T-cell (primary cell): ENCODE results near the gene CCDC90B. TPM values are rescaled to one million over a fixed set of nuclear protein-coding genes. Genes with fewer than 3 reads are reported as not detected.
"Not testable (repeated sequence)": the region's sequence is repeated elsewhere in the genome, so short reads cannot be mapped to it uniquely, and the experiment has no call there.

Experiments
- ATAC-seq, 4 experiments: fragments of 200-7000 bp in 3 of 4; fragments of 150-1000 bp in 1 of 4; cut with Tn5 transposase; replicated peaks in 1 of 4; 1 replicate in 3 of 4; 2 replicates in 1 of 4; pipeline ENCODE4 v1.10.0; 2021; ENCODE audit warnings: moderate library complexity in 3 of 4, mild to moderate bottlenecking in 2 of 4, moderate number of reproducible peaks in 1 of 4
- CTCF ChIA-PET, 2 donors: fragments of 300-600 bp; sonication (Branson Sonifier 250); formaldehyde crosslinking; loops; one replicate each; lab custom pipeline; 2022; ENCODE audit warnings: antibody characterized with exemption in 2 of 2; lab: Charles Lee
- POLR2A ChIA-PET, 2 donors: fragments of 300-600 bp; sonication (Branson Sonifier 250); formaldehyde crosslinking; loops; one replicate each; lab custom pipeline; 2022; ENCODE audit warnings: antibody characterized with exemption in 2 of 2; lab: Charles Lee
- DNase-seq, 35 experiments: peaks; one replicate each; pipeline versions ENCODE4 v3.0.0 to v3.0.0-alpha.2; 2013 to 2023
- H3K27ac ChIP-seq: one replicate; pipeline ENCODE4 v1.5.1; 2013; ENCODE audit warnings: low read length
- H3K27me3 ChIP-seq, 2 experiments: replicated peaks in 1 of 2; 1 replicate in 1 of 2; 2 replicates in 1 of 2; pipeline versions ENCODE4 v1.6.1 to v1.7.0; 2013; ENCODE audit warnings: low read length in 1 of 2, mixed read lengths in 1 of 2; ENCODE audit not compliant: control insufficient read depth in 2 of 2, insufficient read depth in 2 of 2; ENCODE audit errors: extremely low read depth in 1 of 2
- H3K36me3 ChIP-seq, 2 donors: 1 replicate in 1 of 2; 2 replicates in 1 of 2; pipeline versions ENCODE4 v1.6.1 to v1.7.0; 2013; ENCODE audit warnings: low read length in 1 of 2; ENCODE audit not compliant: control insufficient read depth in 2 of 2, insufficient read depth in 1 of 2; ENCODE audit errors: extremely low read depth in 1 of 2
- H3K4me1 ChIP-seq, 2 experiments: 1 replicate in 1 of 2; 2 replicates in 1 of 2; pipeline versions ENCODE4 v1.6.1 to v1.7.0; 2013; ENCODE audit warnings: low read length in 2 of 2, mixed read lengths in 1 of 2; ENCODE audit not compliant: insufficient read depth in 2 of 2, control insufficient read depth in 1 of 2; ENCODE audit errors: extremely low read depth in 1 of 2
- H3K4me3 ChIP-seq, 2 donors: 1 replicate in 1 of 2; 2 replicates in 1 of 2; pipeline versions ENCODE4 v1.5.1 to v1.7.0; 2013; ENCODE audit warnings: mild to moderate bottlenecking in 2 of 2, low read length in 1 of 2, moderate library complexity in 1 of 2; ENCODE audit not compliant: control insufficient read depth in 1 of 2; ENCODE audit errors: extremely low read depth in 1 of 2
- H3K9me3 ChIP-seq: 2 replicates; pipeline ENCODE4 v1.7.0; 2013
- H3K27ac Mint-ChIP-seq, 2 donors: one replicate each; pipeline ENCODE4 v1.8.0; 2020 to 2021; ENCODE audit warnings: mild to moderate bottlenecking in 2 of 2, mixed read lengths in 2 of 2
- H3K27me3 Mint-ChIP-seq, 2 donors: one replicate each; pipeline ENCODE4 v1.8.0; 2021 to 2022; ENCODE audit warnings: mixed read lengths in 2 of 2
- H3K36me3 Mint-ChIP-seq: one replicate; pipeline ENCODE4 v1.8.0; 2021; ENCODE audit warnings: mixed read lengths
- H3K4me1 Mint-ChIP-seq, 3 donors: one replicate each; pipeline ENCODE4 v1.8.0; 2020 to 2022; ENCODE audit warnings: mixed read lengths in 3 of 3, mild to moderate bottlenecking in 1 of 3
- H3K4me3 Mint-ChIP-seq, 3 donors: one replicate each; pipeline ENCODE4 v1.8.0; 2020 to 2022; ENCODE audit warnings: mild to moderate bottlenecking in 3 of 3, mixed read lengths in 3 of 3, moderate library complexity in 3 of 3
- H3K9me3 Mint-ChIP-seq, 3 donors: one replicate each; pipeline ENCODE4 v1.8.0; 2020 to 2022; ENCODE audit warnings: mixed read lengths in 3 of 3
- WGBS: methylation state at CpG from one replicate; pipeline ENCODE4 v1.1.5; 2013; ENCODE audit warnings: missing lambda C conversion rate; ENCODE audit not compliant: insufficient coverage; 5-methylcytosine and 5-hydroxymethylcytosine counted together
- total RNA-seq, 35 experiments: library from RNA in 6 of 35; stranded (reverse) in 6 of 35; fragments of 120-200 nt in 1 of 35; gene quantifications; one replicate each; pipeline versions ENCODE4 v1.2.1 to v1.2.4 and lab custom pipeline; 2013 to 2026

The CCDC90B gene
- total RNA-seq, 5 donors from 2014 or later (not counting 1 experiment from before 2014, with no cell fraction given), result 24.3 to 34.4 (median 30.8) TPM

DNA sequence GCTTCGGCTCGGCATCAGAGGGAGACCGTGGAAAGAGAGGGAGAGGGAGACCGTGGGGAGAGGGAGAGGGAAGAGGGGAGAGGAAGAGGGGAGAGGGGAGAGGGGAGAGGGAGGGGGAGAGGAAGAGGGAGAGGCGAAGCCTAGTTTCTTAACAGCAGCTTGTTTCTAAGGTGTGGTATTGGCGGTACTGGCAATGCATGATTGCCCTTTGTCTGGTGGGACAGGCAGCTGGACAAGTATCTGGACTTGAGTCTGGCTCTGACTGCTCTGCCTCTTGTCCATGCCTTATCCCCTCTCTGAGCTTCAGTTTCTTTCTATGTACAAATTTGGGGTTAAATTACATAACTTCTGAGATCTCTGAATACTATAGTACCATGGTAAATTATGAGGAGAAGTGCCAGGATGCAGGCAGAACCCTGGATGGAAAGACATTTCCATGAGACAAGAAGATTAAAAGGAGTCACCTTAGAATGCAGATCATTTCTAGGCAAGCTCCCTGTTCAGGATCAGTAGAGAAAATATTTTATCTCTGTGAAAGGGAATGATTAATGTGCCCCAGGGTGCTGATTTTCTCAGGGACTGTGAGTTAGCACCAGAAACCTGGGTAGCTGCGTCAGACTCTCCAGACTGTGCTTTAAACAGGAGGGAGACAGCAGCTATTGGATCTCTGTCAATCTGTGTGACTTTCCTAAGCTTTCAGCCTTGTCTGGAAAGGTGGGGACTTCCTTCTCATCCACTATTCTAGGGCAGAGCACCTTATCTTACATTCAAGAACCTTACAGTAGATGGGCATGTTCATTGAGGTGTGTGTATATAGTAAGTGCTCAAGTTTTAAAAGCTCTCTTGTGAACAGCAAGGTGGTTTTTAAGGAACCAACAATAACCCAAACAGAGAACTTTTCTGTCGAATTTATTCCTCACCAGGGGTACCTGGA, 31.9 kb upstream of the CCDC90B start:
- POLR2A ChIA-PET, result no interaction called here
- H3K36me3 Mint-ChIP-seq, result no peaks in the 10 kb centered on the region
- Histone ChIP-seq H3K4me3 (no peak overlapping the region), H3K4me1 (no peaks in the 10 kb centered on the region), H3K9me3 (no peaks in the 10 kb centered on the region), H3K27me3 (no peaks in the 10 kb centered on the region), H3K27ac (no peak overlapping the region), H3K36me3 (no peaks in the 10 kb centered on the region)
- H3K27me3 Mint-ChIP-seq, result peaks cover 2 to 19% of the 10 kb centered on the region in 2 donors
- no peaks in the 10 kb centered on the region for H3K9me3 Mint-ChIP-seq
- WGBS, result 93% methylated on average over 2 of the region's 8 CpGs
- CTCF ChIA-PET, result no interaction called here
- no peak overlapping the region for H3K4me3 Mint-ChIP-seq
- DNase-seq, result no peak
- no peaks in the 10 kb centered on the region for H3K4me1 Mint-ChIP-seq
- no peak for ATAC-seq
- no peak overlapping the region for H3K27ac Mint-ChIP-seq

DNA sequence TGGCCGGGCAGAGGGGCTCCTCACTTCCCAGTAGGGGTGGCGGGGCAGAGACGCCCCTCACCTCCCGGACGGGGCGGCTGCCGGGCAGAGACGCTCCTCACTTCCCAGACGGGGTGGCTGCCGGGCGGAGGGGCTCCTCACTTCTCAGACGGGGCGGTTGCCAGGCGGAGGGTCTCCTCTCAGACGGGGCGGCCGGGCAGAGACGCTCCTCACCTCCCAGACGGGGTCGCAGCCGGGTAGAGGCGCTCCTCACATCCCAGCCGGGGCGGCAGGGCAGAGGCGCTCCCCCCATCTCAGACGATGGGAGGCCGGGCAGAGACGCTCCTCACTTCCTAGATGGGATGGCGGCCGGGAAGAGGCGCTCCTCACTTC, 30.7 kb upstream of the CCDC90B start:
- peaks cover 3 to 15% of the 10 kb centered on the region in 2 donors for H3K27me3 Mint-ChIP-seq
- H3K27ac Mint-ChIP-seq, DNase-seq, H3K36me3 ChIP-seq, H3K4me1 Mint-ChIP-seq, POLR2A ChIA-PET, H3K9me3 ChIP-seq, H3K4me1 ChIP-seq, H3K36me3 Mint-ChIP-seq, H3K4me3 ChIP-seq, H3K27me3 ChIP-seq, H3K4me3 Mint-ChIP-seq, ATAC-seq, H3K27ac ChIP-seq, CTCF ChIA-PET, H3K9me3 Mint-ChIP-seq: not testable (repeated sequence)
- 97% methylated on average over 7 of the region's 31 CpGs for WGBS

DNA sequence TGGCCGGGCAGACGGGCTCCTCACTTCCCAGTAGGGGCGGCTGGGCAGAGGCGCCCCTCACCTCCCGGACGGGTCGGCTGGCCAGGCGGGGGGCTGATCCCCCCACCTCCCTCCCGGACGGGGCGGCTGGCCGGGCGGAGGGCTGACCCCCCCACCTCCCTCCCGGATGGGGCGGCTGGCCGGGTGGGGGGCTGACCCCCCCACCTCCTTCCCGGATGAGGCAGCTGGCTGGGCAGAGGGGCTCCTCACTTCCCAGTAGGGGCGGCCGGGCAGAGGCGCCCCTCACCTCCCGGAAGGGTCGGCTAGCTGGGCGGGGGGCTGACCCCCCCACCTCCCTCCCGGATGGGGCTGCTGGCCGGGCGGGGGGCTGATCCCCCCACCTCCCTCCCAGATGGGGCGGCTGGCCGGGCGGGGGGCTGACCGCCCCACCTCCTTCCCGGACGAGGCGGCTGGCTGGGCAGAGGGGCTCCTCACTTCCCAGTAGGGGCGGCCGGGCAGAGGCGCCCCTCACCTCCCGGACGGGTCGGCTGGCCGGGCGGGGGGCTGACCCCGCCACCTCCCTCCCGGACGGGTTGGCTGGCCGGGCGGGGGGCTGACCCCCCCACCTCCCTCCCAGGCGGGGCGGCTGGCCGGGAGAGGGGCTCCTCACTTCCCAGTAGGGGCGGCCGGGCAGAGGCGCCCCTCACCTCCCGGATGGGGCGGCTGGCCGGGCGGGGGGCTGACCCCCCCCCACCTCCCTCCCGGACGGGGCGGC, 30.2 kb upstream of the CCDC90B start:
- H3K9me3 Mint-ChIP-seq, H3K36me3 ChIP-seq, H3K36me3 Mint-ChIP-seq, POLR2A ChIA-PET, H3K4me1 Mint-ChIP-seq, H3K4me3 ChIP-seq, H3K9me3 ChIP-seq, H3K27ac ChIP-seq, ATAC-seq, H3K27ac Mint-ChIP-seq, CTCF ChIA-PET, H3K27me3 ChIP-seq, H3K4me1 ChIP-seq, H3K4me3 Mint-ChIP-seq, DNase-seq: not testable (repeated sequence)
- 96% methylated on average over 8 of the region's 59 CpGs for WGBS
- H3K27me3 Mint-ChIP-seq, result peaks cover 7 to 16% of the 10 kb centered on the region in 2 donors

DNA sequence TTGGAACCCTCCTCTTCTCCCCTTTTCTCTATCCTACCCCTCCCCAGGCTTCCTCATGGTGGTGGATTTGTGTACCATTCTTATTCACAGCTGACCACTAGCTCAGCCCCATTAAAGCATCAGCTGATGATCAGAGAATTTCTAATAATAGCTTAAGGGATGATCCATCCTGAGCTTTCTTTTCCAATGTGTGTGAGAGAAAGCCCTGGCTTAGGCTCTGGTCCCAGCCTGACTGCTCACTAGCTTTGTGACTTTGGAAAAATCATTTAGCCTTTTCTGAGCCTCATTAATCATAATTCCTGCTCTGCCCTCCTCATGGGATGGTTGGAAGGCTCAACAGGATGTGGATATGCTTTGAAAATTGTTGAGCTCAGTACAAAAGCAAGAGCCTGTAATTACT, 26.3 kb upstream of the CCDC90B start:
- no peak overlapping the region for H3K27ac ChIP-seq
- Mint-ChIP-seq H3K4me1 (no peaks in the 10 kb centered on the region), H3K36me3 (peaks cover 2% of the 10 kb centered on the region), H3K4me3 (no peak overlapping the region), H3K9me3 (no peaks in the 10 kb centered on the region), H3K27me3 (peaks cover 15 to 20% of the 10 kb centered on the region in 2 donors), H3K27ac (no peak overlapping the region)
- peaks cover 0 to 2% of the 10 kb centered on the region in 2 experiments for H3K27me3 ChIP-seq
- no peaks in the 10 kb centered on the region for H3K9me3 ChIP-seq
- no peaks in the 10 kb centered on the region for H3K4me1 ChIP-seq
- H3K36me3 ChIP-seq, result no peaks in the 10 kb centered on the region
- no peak for ATAC-seq
- no peak for DNase-seq
- ChIA-PET CTCF (interaction anchor here in 1 of 2 donors (1.4 kb wide), 1 partner anchor 63 kb away, joined by 4 read pairs; no protein-coding TSS in a partner anchor), POLR2A (no interaction called here)
- H3K4me3 ChIP-seq, result no peak overlapping the region

DNA sequence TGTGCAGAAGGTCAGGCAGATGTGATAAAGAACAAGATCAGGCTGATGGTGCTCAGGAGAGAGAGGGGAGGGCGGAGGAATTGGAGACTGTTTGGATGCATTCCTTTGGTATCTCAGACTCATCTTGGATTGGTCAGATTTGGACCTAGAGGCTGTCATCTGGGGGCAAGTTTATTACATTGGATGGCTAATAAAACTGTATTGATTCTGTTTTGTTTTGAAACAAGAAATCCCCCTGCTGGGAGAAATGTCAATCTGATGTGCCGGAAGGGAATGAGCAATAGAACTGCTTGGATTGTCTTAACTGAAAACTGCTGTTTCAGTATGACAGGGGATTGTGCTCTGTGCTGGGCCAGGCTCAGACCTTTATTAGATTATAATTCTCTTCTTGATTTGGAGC, 25.5 kb upstream of the CCDC90B start:
- H3K36me3 ChIP-seq, result no peaks in the 10 kb centered on the region
- WGBS, result 86% methylated on average over 1 of the region's 2 CpGs
- DNase-seq (no peak), ATAC-seq (no peak)
- H3K4me1 ChIP-seq, result no peaks in the 10 kb centered on the region
- Mint-ChIP-seq H3K4me1 (no peaks in the 10 kb centered on the region), H3K27me3 (peaks cover 15 to 20% of the 10 kb centered on the region in 2 donors), H3K36me3 (peaks cover 2% of the 10 kb centered on the region), H3K4me3 (no peak overlapping the region), H3K9me3 (no peaks in the 10 kb centered on the region), H3K27ac (no peak overlapping the region)
- CTCF ChIA-PET, result interaction anchor here in 1 of 2 donors (0.6 kb wide), 1 partner anchor 58 kb away, joined by 4 read pairs; no protein-coding TSS in a partner anchor
- no peak overlapping the region for H3K4me3 ChIP-seq
- H3K27ac ChIP-seq, result no peak overlapping the region
- POLR2A ChIA-PET, result no interaction called here
- H3K9me3 ChIP-seq, result no peaks in the 10 kb centered on the region
- peaks cover 0 to 2% of the 10 kb centered on the region in 2 experiments for H3K27me3 ChIP-seq

DNA sequence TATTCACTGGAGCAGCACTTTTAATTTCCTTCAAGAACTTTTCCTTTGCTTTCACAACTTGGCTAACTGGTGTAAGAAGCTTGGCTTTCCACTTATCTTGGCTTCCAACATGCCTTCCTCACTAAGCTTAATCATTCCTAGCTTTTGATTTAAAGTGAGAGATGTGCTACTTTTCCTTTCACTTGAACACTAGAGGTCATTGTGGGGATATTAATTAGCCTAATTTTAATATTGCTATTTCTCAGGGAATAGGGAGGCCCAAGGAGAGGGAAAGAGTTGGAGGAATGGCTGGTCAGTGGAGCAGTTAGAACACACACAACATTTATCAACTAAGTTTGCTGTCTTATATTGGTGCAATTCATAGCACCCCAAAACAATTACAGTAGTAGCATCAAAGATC, 24.6 kb upstream of the CCDC90B start:
- no peak overlapping the region for H3K27ac ChIP-seq
- Mint-ChIP-seq H3K4me3 (no peak overlapping the region), H3K36me3 (peaks cover 2% of the 10 kb centered on the region), H3K9me3 (no peaks in the 10 kb centered on the region), H3K4me1 (no peaks in the 10 kb centered on the region), H3K27ac (no peak overlapping the region), H3K27me3 (peaks cover 15 to 20% of the 10 kb centered on the region in 2 donors)
- peaks cover 0 to 2% of the 10 kb centered on the region in 2 experiments for H3K27me3 ChIP-seq
- no peaks in the 10 kb centered on the region for H3K4me1 ChIP-seq
- CTCF ChIA-PET, result no interaction called here
- no peak overlapping the region for H3K4me3 ChIP-seq
- ATAC-seq (no peak), DNase-seq (no peak)
- POLR2A ChIA-PET, result no interaction called here
- no peaks in the 10 kb centered on the region for H3K36me3 ChIP-seq
- no peaks in the 10 kb centered on the region for H3K9me3 ChIP-seq
